Calu3 (cell line): ENCODE data around the gene ASB6. TPM values are rescaled to one million over a fixed set of nuclear protein-coding genes. Genes with fewer than 3 reads are reported as not detected.

ENCODE experiments used
- BruUV-seq: library from RNA; stranded (reverse); fragments of 400-500 nt; replicated peaks from 2 replicates; lab custom pipeline; 2021; lab: Mats Ljungman, UMichigan
- CTCF ChIA-PET: fragments of 300-600 bp; sonication (Branson Sonifier 250); formaldehyde crosslinking; loops from one replicate; lab custom pipeline; 2022; ENCODE audit warnings: antibody characterized with exemption; lab: Charles Lee
- DNase-seq: peaks from one replicate; pipeline ENCODE4 v3.0.0; 2022
- H3K27ac Mint-ChIP-seq: one replicate; pipeline ENCODE4 v1.8.0; 2022; ENCODE audit warnings: mixed read lengths; ENCODE audit not compliant: unreplicated experiment
- H3K27me3 Mint-ChIP-seq: one replicate; pipeline ENCODE4 v1.8.0; 2022; ENCODE audit warnings: mixed read lengths; ENCODE audit not compliant: unreplicated experiment
- H3K36me3 Mint-ChIP-seq: one replicate; pipeline ENCODE4 v1.8.0; 2022; ENCODE audit warnings: mild to moderate bottlenecking, moderate library complexity, mixed read lengths; ENCODE audit not compliant: insufficient read depth, unreplicated experiment
- H3K4me1 Mint-ChIP-seq: one replicate; pipeline ENCODE4 v1.8.0; 2022; ENCODE audit warnings: mild to moderate bottlenecking, low read depth, mixed read lengths; ENCODE audit not compliant: unreplicated experiment
- H3K4me3 Mint-ChIP-seq: one replicate; pipeline ENCODE4 v1.8.0; 2022; ENCODE audit warnings: mild to moderate bottlenecking, low read depth, moderate library complexity, mixed read lengths; ENCODE audit not compliant: unreplicated experiment
- H3K9me3 Mint-ChIP-seq: one replicate; pipeline ENCODE4 v1.8.0; 2022; ENCODE audit warnings: low read depth, mixed read lengths; ENCODE audit not compliant: unreplicated experiment
- CTCF ChIP-seq: fragments of 200-600 bp; IDR thresholded peaks from one replicate; pipeline ENCODE4 v1.8.0; 2022; ENCODE audit warnings: antibody characterized with exemption; ENCODE audit not compliant: unreplicated experiment
- intact Hi-C: fragments of 100-400 bp; cut with micrococcal nuclease; formaldehyde crosslinking; loops from one replicate; pipeline ENCODE4 v1.10.0; 2022; ENCODE audit not compliant: unreplicated experiment
- total RNA-seq: library from RNA; stranded (reverse); gene quantifications from 2 replicates; pipeline ENCODE4 v1.2.3, GENCODE V29; 2022

The ASB6 gene
- total RNA-seq, 1 experiment from 2014 or later = 15.5 TPM

- Mint-ChIP-seq H3K27ac (no peak overlapping the region), H3K9me3 (no peaks in the 10 kb centered on the region), H3K36me3 (peaks cover 47% of the 10 kb centered on the region), H3K27me3 (no peaks in the 10 kb centered on the region), H3K4me3 (no peak overlapping the region), H3K4me1 (peaks cover 15% of the 10 kb centered on the region)
- CTCF ChIA-PET = interaction anchor here (0.6 kb wide), 1 partner anchor 493 kb away, joined by 3 read pairs; no protein-coding TSS in a partner anchor
- intact Hi-C loops = no loop called here
- no peak for TF ChIP-seq CTCF
- no peak for DNase-seq
- no TSS peak for BruUV-seq
Observed at GRCh38 chr9:129633848-129634247, 8.1 kb downstream of the ASB6 start.

- Mint-ChIP-seq H3K27me3 (no peaks in the 10 kb centered on the region), H3K4me1 (peaks cover 15% of the 10 kb centered on the region), H3K36me3 (peaks cover 43% of the 10 kb centered on the region), H3K4me3 (no peak overlapping the region), H3K9me3 (no peaks in the 10 kb centered on the region), H3K27ac (no peak overlapping the region)
- CTCF ChIA-PET = interaction anchor here (0.6 to 0.7 kb wide), 2 partner anchors 140 to 493 kb away, joined by 3 read pairs; no protein-coding TSS in a partner anchor
- no peak for TF ChIP-seq CTCF
- no TSS peak for BruUV-seq
- DNase-seq = no peak
- intact Hi-C loops = no loop called here
Observed at GRCh38 chr9:129633207-129633606, 8.7 kb downstream of the ASB6 start.

GRCh38 chr9:129632460-129632859 lies 9.5 kb downstream of the ASB6 start:
- CTCF ChIA-PET = no interaction called here
- DNase-seq = no peak
- BruUV-seq = no TSS peak
- TF ChIP-seq CTCF = no peak
- H3K27ac Mint-ChIP-seq = no peak overlapping the region
- H3K4me1 Mint-ChIP-seq = peaks cover 22% of the 10 kb centered on the region
- peaks cover 39% of the 10 kb centered on the region for H3K36me3 Mint-ChIP-seq
- intact Hi-C loops = no loop called here
- no peaks in the 10 kb centered on the region for H3K9me3 Mint-ChIP-seq
- no peak overlapping the region for H3K4me3 Mint-ChIP-seq
- H3K27me3 Mint-ChIP-seq = no peaks in the 10 kb centered on the region

- Mint-ChIP-seq H3K27ac (no peak overlapping the region), H3K4me3 (no peak overlapping the region), H3K27me3 (no peaks in the 10 kb centered on the region), H3K36me3 (peaks cover 44% of the 10 kb centered on the region), H3K4me1 (peaks cover 29% of the 10 kb centered on the region), H3K9me3 (no peaks in the 10 kb centered on the region)
- DNase-seq = no peak
- no peak for TF ChIP-seq CTCF
- CTCF ChIA-PET = no interaction called here
- intact Hi-C loops = no loop called here
- no TSS peak for BruUV-seq
Observed at GRCh38 chr9:129631674-129632129, 10.2 kb downstream of the ASB6 start.
